Erythroblast (primary cell): ENCODE measurements around the gene FMN1.

Source experiments
- GATA1 ChIP-seq: IDR thresholded peaks from 2 replicates; pipeline ENCODE4 v1.6.1; 2011; ENCODE audit warnings: low read depth, mild to moderate bottlenecking, control low read depth, low read length, moderate library complexity
- POLR2A ChIP-seq: IDR thresholded peaks from 2 replicates; pipeline ENCODE4 v1.6.1; 2011; ENCODE audit warnings: mild to moderate bottlenecking, low read length

DNA sequence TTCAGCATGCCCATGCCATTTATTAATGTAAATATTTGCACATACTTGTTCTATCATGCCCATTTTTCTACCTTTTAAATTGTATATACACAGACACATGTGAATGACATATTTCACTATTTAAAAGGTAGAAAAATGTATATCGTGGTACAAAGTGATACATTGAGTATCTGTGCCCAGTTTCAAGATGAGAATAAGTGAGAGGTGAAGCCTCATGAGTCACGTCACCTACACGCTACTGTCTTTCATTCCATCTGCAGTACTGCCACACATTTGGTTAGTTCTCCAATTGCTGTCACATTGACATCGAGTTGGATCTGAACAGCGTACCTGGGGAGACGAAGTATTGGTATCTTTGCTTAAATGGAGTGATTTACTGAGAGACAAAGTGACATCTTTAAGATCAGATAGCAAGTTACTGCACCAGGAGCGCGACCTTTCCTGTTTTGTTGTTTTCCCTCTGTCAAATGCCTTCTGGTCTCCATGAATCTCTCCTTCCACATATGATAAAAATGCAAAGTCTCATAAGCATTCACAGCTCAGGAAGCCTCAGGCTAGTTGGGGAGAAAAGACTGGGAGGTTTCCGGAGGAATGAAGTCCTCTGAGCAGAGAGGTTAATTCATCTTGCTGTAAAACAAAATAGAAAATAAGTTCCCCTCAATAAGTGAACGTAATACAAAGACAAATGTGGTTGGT lies 464.7 kb downstream of the FMN1 start:
- no peak for TF ChIP-seq POLR2A
- no peak for TF ChIP-seq GATA1
